MM.1S (cell line): Measurements from ENCODE around the gene RSPH3.

ENCODE experiments used
- DNase-seq: peaks from one replicate; pipeline ENCODE4 v3.0.0-alpha.2; 2015
- H2AFZ ChIP-seq: fragments of 300-600 bp; sonication (generic); 2 replicates; pipeline ENCODE4 v1.6.0; 2016; ENCODE audit warnings: antibody characterized with exemption, low read length
- H3F3A ChIP-seq: fragments of 300-600 bp; sonication (generic); 2 replicates; pipeline ENCODE4 v1.6.1; 2016; ENCODE audit warnings: mild to moderate bottlenecking, antibody characterized with exemption, low read length, moderate library complexity, mixed read lengths; ENCODE audit not compliant: insufficient read depth
- H3K27ac ChIP-seq: fragments of 300-600 bp; sonication (generic); 2 replicates; pipeline ENCODE4 v1.5.1; 2016; ENCODE audit warnings: mild to moderate bottlenecking, low read length
- H3K27me3 ChIP-seq: fragments of 300-600 bp; sonication (generic); replicated peaks from 2 replicates; pipeline ENCODE4 v1.6.0; 2016; ENCODE audit warnings: low read length; ENCODE audit not compliant: insufficient read depth
- H3K36me3 ChIP-seq: fragments of 300-600 bp; sonication (generic); replicated peaks from 2 replicates; pipeline ENCODE4 v1.6.1; 2016; ENCODE audit warnings: mild to moderate bottlenecking, low read length, mixed read lengths; ENCODE audit not compliant: insufficient read depth
- H3K4me1 ChIP-seq: fragments of 300-600 bp; sonication (generic); 2 replicates; pipeline ENCODE4 v1.6.1; 2016; ENCODE audit warnings: low read length, mixed read lengths
- H3K4me2 ChIP-seq: fragments of 300-600 bp; sonication (generic); 2 replicates; pipeline ENCODE4 v1.6.0; 2016; ENCODE audit warnings: low read depth, low read length
- H3K4me3 ChIP-seq: fragments of 300-600 bp; sonication (generic); 2 replicates; pipeline ENCODE4 v1.5.1; 2016; ENCODE audit warnings: low read length, mixed read lengths
- H3K79me2 ChIP-seq: fragments of 300-600 bp; sonication (generic); 2 replicates; pipeline ENCODE4 v1.6.1; 2016; ENCODE audit warnings: mixed run types, low read length, mixed read lengths
- H3K9ac ChIP-seq: fragments of 300-600 bp; sonication (generic); 2 replicates; pipeline ENCODE4 v1.6.1; 2016; ENCODE audit warnings: low read length, mixed read lengths
- H3K9me2 ChIP-seq: fragments of 300-600 bp; sonication (generic); replicated peaks from 2 replicates; pipeline ENCODE4 v1.6.1; 2016; ENCODE audit warnings: mild to moderate bottlenecking, low read length, mixed read lengths; ENCODE audit not compliant: insufficient read depth
- H3K9me3 ChIP-seq: fragments of 300-600 bp; sonication (generic); replicated peaks from 2 replicates; pipeline ENCODE4 v1.6.1; 2016; ENCODE audit warnings: mild to moderate bottlenecking, low read length, mixed read lengths; ENCODE audit not compliant: insufficient read depth
- H4K20me1 ChIP-seq: fragments of 300-600 bp; sonication (generic); 2 replicates; pipeline ENCODE4 v1.6.1; 2016; ENCODE audit warnings: mild to moderate bottlenecking, low read length, moderate library complexity, mixed read lengths; ENCODE audit not compliant: insufficient read depth
- CTCF ChIP-seq: fragments of 300-600 bp; sonication (generic); IDR thresholded peaks from 2 replicates; pipeline ENCODE4 v1.5.1; 2016; ENCODE audit warnings: antibody characterized with exemption, low read length, mixed read lengths
- EZH2 ChIP-seq: fragments of 300-600 bp; sonication (generic); optimal IDR thresholded peaks from 2 replicates; pipeline ENCODE3; 2017; ENCODE audit warnings: low read depth, mild to moderate bottlenecking, antibody characterized with exemption, low read length, mixed read lengths
- EZH2phosphoT487 ChIP-seq: fragments of 300-600 bp; sonication (generic); IDR thresholded peaks from 2 replicates; pipeline ENCODE4 v1.6.1; 2018; ENCODE audit warnings: antibody characterized with exemption, low read length

Gene RSPH3

DNA sequence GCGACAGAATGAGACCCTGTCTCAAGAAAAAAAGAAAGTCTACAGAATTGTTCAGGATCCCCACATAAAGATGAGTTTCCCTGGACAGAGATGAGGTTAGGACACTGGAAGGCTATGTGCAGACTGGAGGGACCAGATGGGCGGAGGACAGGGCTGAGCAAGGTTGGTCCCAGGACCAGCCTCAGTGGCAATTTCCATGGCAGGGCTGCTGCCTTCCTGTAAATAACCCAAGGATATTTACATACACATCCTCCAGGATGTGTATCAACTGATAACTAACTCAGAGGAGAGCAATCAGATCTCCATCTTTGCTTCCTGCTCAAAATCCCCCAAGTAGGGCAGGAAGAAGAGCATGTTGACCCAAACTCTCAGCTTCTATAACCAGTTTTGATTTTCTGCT, 58.8 kb downstream of the RSPH3 start:
- Histone ChIP-seq H3K4me1 (no peaks in the 10 kb centered on the region), H3K36me3 (no peaks in the 10 kb centered on the region), H3K27ac (no peak overlapping the region), H3K27me3 (no peaks in the 10 kb centered on the region), H4K20me1 (no peaks in the 10 kb centered on the region), H2AFZ (no peak overlapping the region), H3K9me3 (no peaks in the 10 kb centered on the region), H3K4me3 (no peak overlapping the region), H3F3A (no peaks in the 10 kb centered on the region), H3K4me2 (no peak overlapping the region), H3K9me2 (no peaks in the 10 kb centered on the region), H3K79me2 (no peaks in the 10 kb centered on the region), H3K9ac (no peak overlapping the region)
- DNase-seq, result no peak
- no peak for TF ChIP-seq CTCF
- no peak for TF ChIP-seq EZH2
- TF ChIP-seq EZH2phosphoT487, result no peak

DNA sequence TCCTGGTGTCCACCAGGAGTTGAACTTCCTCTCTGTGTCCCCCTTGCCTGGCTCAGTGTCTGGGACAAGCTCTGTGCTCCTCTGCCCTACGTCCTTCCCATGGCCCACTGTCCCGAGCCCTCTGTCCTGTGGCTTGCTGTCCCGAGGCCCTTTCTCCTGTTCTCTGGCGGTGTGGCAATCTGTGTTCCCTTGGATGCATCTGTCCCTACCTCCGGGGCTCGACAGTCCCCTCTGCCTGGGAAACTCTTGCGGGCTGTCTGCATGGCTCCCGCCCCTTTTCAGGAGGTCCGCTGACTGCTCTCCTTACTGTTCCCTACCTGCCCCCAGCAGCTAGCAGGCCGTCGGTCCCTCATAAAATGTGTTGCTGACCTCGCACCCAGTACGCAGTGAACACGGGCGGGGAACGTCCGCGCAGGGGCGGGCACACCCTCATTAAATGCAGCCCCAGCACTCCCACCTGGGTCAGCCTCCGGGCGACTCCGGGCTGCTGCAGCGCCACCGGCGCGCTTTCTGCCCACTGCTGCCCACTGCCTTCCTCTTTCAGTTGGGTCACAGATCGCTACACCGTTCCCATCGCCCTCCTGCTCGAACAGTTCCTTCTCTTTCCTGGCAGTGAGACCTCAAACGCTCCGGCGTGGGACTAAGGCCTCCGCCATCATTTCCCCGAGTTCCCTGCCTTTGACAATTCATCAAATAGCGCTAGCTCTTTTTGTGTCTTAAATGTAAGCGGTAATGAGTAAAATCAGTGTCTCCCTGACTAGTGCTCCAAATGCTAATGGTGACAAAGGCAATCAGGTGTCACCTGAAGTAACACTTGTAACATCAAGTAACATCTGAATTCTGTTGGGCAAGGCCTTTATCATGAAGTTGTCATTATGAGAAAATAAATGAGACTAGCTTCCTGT, 60.5 kb downstream of the RSPH3 start:
- H3K4me2 ChIP-seq, result no peak overlapping the region
- no peaks in the 10 kb centered on the region for H3K79me2 ChIP-seq
- H3K36me3 ChIP-seq, result no peaks in the 10 kb centered on the region
- H3K27me3 ChIP-seq, result no peaks in the 10 kb centered on the region
- no peaks in the 10 kb centered on the region for H3K9me3 ChIP-seq
- H3K4me3 ChIP-seq, result no peak overlapping the region
- H3K27ac ChIP-seq, result no peak overlapping the region
- H4K20me1 ChIP-seq, result no peaks in the 10 kb centered on the region
- TF ChIP-seq CTCF, result no peak
- TF ChIP-seq EZH2, result no peak
- no peak for DNase-seq
- H3K9ac ChIP-seq, result no peak overlapping the region
- H2AFZ ChIP-seq, result no peak overlapping the region
- H3K9me2 ChIP-seq, result no peaks in the 10 kb centered on the region
- H3K4me1 ChIP-seq, result no peaks in the 10 kb centered on the region
- H3F3A ChIP-seq, result no peaks in the 10 kb centered on the region

GRCh38 chr6:158938811-158939254, 61.2 kb downstream of the RSPH3 start:
- no peaks in the 10 kb centered on the region for H3K9me3 ChIP-seq
- no peak overlapping the region for H3K4me2 ChIP-seq
- H3K9ac ChIP-seq, result no peak overlapping the region
- H3K79me2 ChIP-seq, result no peaks in the 10 kb centered on the region
- no peaks in the 10 kb centered on the region for H3K9me2 ChIP-seq
- no peaks in the 10 kb centered on the region for H3K27me3 ChIP-seq
- TF ChIP-seq CTCF (no peak), EZH2 (no peak), EZH2phosphoT487 (no peak)
- H4K20me1 ChIP-seq, result no peaks in the 10 kb centered on the region
- no peaks in the 10 kb centered on the region for H3F3A ChIP-seq
- no peak for DNase-seq
- H3K27ac ChIP-seq, result no peak overlapping the region
- H3K36me3 ChIP-seq, result no peaks in the 10 kb centered on the region
- H3K4me1 ChIP-seq, result no peaks in the 10 kb centered on the region
- no peak overlapping the region for H2AFZ ChIP-seq
- no peak overlapping the region for H3K4me3 ChIP-seq
